ENCODE results near the gene ECE2. TPM values are rescaled to one million over a fixed set of nuclear protein-coding genes. Genes with fewer than 3 reads are reported as not detected.

ECE2 gene
- 0.04 TPM for polyA plus RNA-seq (2013, experiment 1 of 2)
- 0.06 TPM for polyA plus RNA-seq (2013, experiment 2 of 2)

GRCh38 chr3:184275961-184276910, at the start of gene ECE2:
TSS of gene ECE2 (plus strand) at chr3:184276022. CDS start at chr3:184276154, 132 bp downstream.
- Histone ChIP-seq H3K36me3 (replicated peaks in 1 of 2; ENCODE audit: control insufficient read depth in 2 of 2, insufficient read depth in 2 of 2, low read length in 2 of 2) (no peaks in the 10 kb centered on the region), H3K18ac (ENCODE audit: low read length) (peak within 1 kb of the TSS; percentile 60), H3K14ac (ENCODE audit: low read length) (peak within 1 kb of the TSS; percentile 50), H3K4me1 (ENCODE audit: control insufficient read depth in 2 of 2, insufficient read depth in 1 of 2, low read depth in 1 of 2, low read length in 2 of 2) (peaks cover 0 to 3% of the 10 kb centered on the region in 2 donors), H3K4me2 (ENCODE audit: insufficient read depth, low read length, poor library complexity, severe bottlenecking) (peak within 1 kb of the TSS; percentile 38), H2BK15ac (ENCODE audit: low read length) (no peak within 1 kb of the TSS), H2BK5ac (ENCODE audit: low read length) (no peak within 1 kb of the TSS), H2AFZ (ENCODE audit: low read length) (peak within 1 kb of the TSS; percentile 75), H2AK5ac (ENCODE audit: low read depth, low read length) (peak within 1 kb of the TSS; percentile 71), H3K79me1 (ENCODE audit: low read depth, low read length) (no peaks in the 10 kb centered on the region), H2BK120ac (ENCODE audit: low read depth, low read length) (no peak within 1 kb of the TSS), H3K4ac (ENCODE audit: low read length) (peak within 1 kb of the TSS; percentile 28), H3K23ac (ENCODE audit: low read depth, low read length, poor library complexity) (peak within 1 kb of the TSS; percentile 50), H2BK12ac (ENCODE audit: low read length) (peak within 1 kb of the TSS; percentile 91), H4K91ac (ENCODE audit: low read depth, low read length, poor library complexity) (no peak within 1 kb of the TSS), H3K27ac (replicated peaks; ENCODE audit: low read length) (no peak within 1 kb of the TSS), H3K9me3 (replicated peaks in 1 of 2; ENCODE audit: control insufficient read depth in 2 of 2, insufficient read depth in 1 of 2, low read depth in 1 of 2, low read length in 2 of 2) (peaks cover 0 to 3% of the 10 kb centered on the region in 2 donors), H4K8ac (ENCODE audit: low read depth, low read length) (peak within 1 kb of the TSS; percentile 84), H3K4me3 (ENCODE audit: low read length in 2 of 2) (peak within 1 kb of the TSS in 1 of 2 donors; percentile 45), H3K27me3 (ENCODE audit: control insufficient read depth in 3 of 3, insufficient read depth in 3 of 3, low read depth in 1 of 3, low read length in 3 of 3) (peaks cover 3 to 70% (median 33%) of the 10 kb centered on the region in 3 experiments), H3K9ac (ENCODE audit: low read depth, low read length, poor library complexity) (peak within 1 kb of the TSS; percentile 66)
- no CpG with 5 or more reads among the region's 65 CpGs for WGBS, 2 donors (ENCODE audit: extremely low coverage in 2 of 2, insufficient read length in 2 of 2, insufficient replicate concordance in 1 of 2)
- no peak for DNase-seq (ENCODE audit: low spot score)

- WGBS, 2 donors (ENCODE audit: extremely low coverage in 2 of 2, insufficient read length in 2 of 2, insufficient replicate concordance in 1 of 2) = no CpG with 5 or more reads among the region's 2 CpGs
- Histone ChIP-seq H3K4me1 (ENCODE audit: control insufficient read depth in 2 of 2, insufficient read depth in 1 of 2, low read depth in 1 of 2, low read length in 2 of 2) (peaks cover 4 to 6% of the 10 kb centered on the region in 2 donors), H2BK12ac (ENCODE audit: low read length) (no peak overlapping the region), H2BK120ac (ENCODE audit: low read depth, low read length) (no peak overlapping the region), H3K79me1 (ENCODE audit: low read depth, low read length) (peaks cover 2% of the 10 kb centered on the region), H3K27me3 (ENCODE audit: control insufficient read depth in 3 of 3, insufficient read depth in 3 of 3, low read depth in 1 of 3, low read length in 3 of 3) (peaks cover 31 to 76% (median 53%) of the 10 kb centered on the region in 3 experiments), H3K4me3 (ENCODE audit: low read length in 2 of 2) (no peak overlapping the region), H3K4ac (ENCODE audit: low read length) (no peak overlapping the region), H3K9ac (ENCODE audit: low read depth, low read length, poor library complexity) (no peak overlapping the region), H3K4me2 (ENCODE audit: insufficient read depth, low read length, poor library complexity, severe bottlenecking) (no peak overlapping the region), H3K36me3 (replicated peaks in 1 of 2; ENCODE audit: control insufficient read depth in 2 of 2, insufficient read depth in 2 of 2, low read length in 2 of 2) (no peaks in the 10 kb centered on the region), H4K8ac (ENCODE audit: low read depth, low read length) (no peak overlapping the region), H3K9me3 (replicated peaks in 1 of 2; ENCODE audit: control insufficient read depth in 2 of 2, insufficient read depth in 1 of 2, low read depth in 1 of 2, low read length in 2 of 2) (peaks cover 0 to 2% of the 10 kb centered on the region in 2 donors), H2AK5ac (ENCODE audit: low read depth, low read length) (no peak overlapping the region), H2BK5ac (ENCODE audit: low read length) (no peak overlapping the region), H2BK15ac (ENCODE audit: low read length) (no peak overlapping the region), H3K18ac (ENCODE audit: low read length) (no peak overlapping the region), H3K14ac (ENCODE audit: low read length) (no peak overlapping the region), H3K27ac (replicated peaks; ENCODE audit: low read length) (no peak overlapping the region), H3K23ac (ENCODE audit: low read depth, low read length, poor library complexity) (no peak overlapping the region), H4K91ac (ENCODE audit: low read depth, low read length, poor library complexity) (no peak overlapping the region), H2AFZ (ENCODE audit: low read length) (no peak overlapping the region)
- DNase-seq (ENCODE audit: low spot score) = no peak
Measured at GRCh38 chr3:184227481-184227935, 48.3 kb upstream of the ECE2 start.

GRCh38 chr3:184228376-184229137, 47.3 kb upstream of the ECE2 start:
- peaks cover 2% of the 10 kb centered on the region for H3K79me1 ChIP-seq (ENCODE audit: low read depth, low read length)
- peak overlapping the region; percentile 81 for H2BK15ac ChIP-seq (ENCODE audit: low read length)
- DNase-seq (ENCODE audit: low spot score) = no peak
- H3K4ac ChIP-seq (ENCODE audit: low read length) = no peak overlapping the region
- H3K18ac ChIP-seq (ENCODE audit: low read length) = peak overlapping the region; percentile 64
- H3K4me1 ChIP-seq (ENCODE audit: control insufficient read depth in 2 of 2, insufficient read depth in 1 of 2, low read depth in 1 of 2, low read length in 2 of 2) = peaks cover 4 to 6% of the 10 kb centered on the region in 2 donors
- peak overlapping the region; percentile 97 for H2AFZ ChIP-seq (ENCODE audit: low read length)
- H3K36me3 ChIP-seq (replicated peaks in 1 of 2; ENCODE audit: control insufficient read depth in 2 of 2, insufficient read depth in 2 of 2, low read length in 2 of 2) = no peaks in the 10 kb centered on the region
- H3K27ac ChIP-seq (replicated peaks; ENCODE audit: low read length) = no peak overlapping the region
- H4K8ac ChIP-seq (ENCODE audit: low read depth, low read length) = peak overlapping the region; percentile 43
- H2BK120ac ChIP-seq (ENCODE audit: low read depth, low read length) = no peak overlapping the region
- H3K23ac ChIP-seq (ENCODE audit: low read depth, low read length, poor library complexity) = peak overlapping the region; percentile 73
- WGBS, 2 donors (ENCODE audit: extremely low coverage in 2 of 2, insufficient read length in 2 of 2, insufficient replicate concordance in 1 of 2) = no CpG with 5 or more reads among the region's 12 CpGs
- H3K27me3 ChIP-seq (ENCODE audit: control insufficient read depth in 3 of 3, insufficient read depth in 3 of 3, low read depth in 1 of 3, low read length in 3 of 3) = peaks cover 31 to 87% (median 59%) of the 10 kb centered on the region in 3 experiments
- peak overlapping the region in 1 of 2 donors; percentile 77 for H3K4me3 ChIP-seq (ENCODE audit: low read length in 2 of 2)
- peak overlapping the region; percentile 80 for H3K4me2 ChIP-seq (ENCODE audit: insufficient read depth, low read length, poor library complexity, severe bottlenecking)
- H3K9me3 ChIP-seq (replicated peaks in 1 of 2; ENCODE audit: control insufficient read depth in 2 of 2, insufficient read depth in 1 of 2, low read depth in 1 of 2, low read length in 2 of 2) = peaks cover 0 to 2% of the 10 kb centered on the region in 2 donors
- peak overlapping the region; percentile 21 for H3K9ac ChIP-seq (ENCODE audit: low read depth, low read length, poor library complexity)
- peak overlapping the region; percentile 46 for H2AK5ac ChIP-seq (ENCODE audit: low read depth, low read length)
- no peak overlapping the region for H2BK12ac ChIP-seq (ENCODE audit: low read length)
- H4K91ac ChIP-seq (ENCODE audit: low read depth, low read length, poor library complexity) = no peak overlapping the region
- peak overlapping the region; percentile 8 for H3K14ac ChIP-seq (ENCODE audit: low read length)
- no peak overlapping the region for H2BK5ac ChIP-seq (ENCODE audit: low read length)
